HEK293 (cell line): ENCODE measurements around the gene MOB2.

Experiments used
- CTCF ChIA-PET: fragments of 350-600 bp; formaldehyde crosslinking; extraction: SDS; loops from one replicate; lab custom pipeline; 2021; ENCODE audit warnings: antibody characterized with exemption; lab: Yijun Ruan, JAX
- POLR2A ChIA-PET: fragments of 300-600 bp; formaldehyde crosslinking; extraction: SDS; loops from one replicate; lab custom pipeline; 2020; ENCODE audit warnings: antibody characterized with exemption, inconsistent platforms; lab: Yijun Ruan, JAX
- H3K27ac ChIP-seq: fragments of 200-500 bp; sonication (Bioruptor generic); 2 replicates; pipeline ENCODE4 v1.5.1; 2014; ENCODE audit warnings: low read depth, low read length, control low read depth, inconsistent platforms; ENCODE audit errors: extremely low read depth
- H3K36me3 ChIP-seq, 2 experiments: fragments of 200-500 bp in 1 of 2; sonication (Bioruptor generic) in 1 of 2; 1 replicate in 1 of 2; 2 replicates in 1 of 2; pipeline ENCODE4 v1.5.1; 2014 to 2017; ENCODE audit warnings: inconsistent platforms in 2 of 2, low read length in 2 of 2; ENCODE audit not compliant: control insufficient read depth in 2 of 2, insufficient read depth in 1 of 2
- H3K4me1 ChIP-seq: fragments of 200-500 bp; sonication (Bioruptor generic); 2 replicates; pipeline ENCODE4 v1.5.1; 2014; ENCODE audit warnings: mild to moderate bottlenecking, low read length, inconsistent platforms; ENCODE audit not compliant: control insufficient read depth, insufficient read depth
- H3K4me3 ChIP-seq: 2 replicates; pipeline ENCODE4 v1.5.1; 2011; ENCODE audit warnings: low read depth, mild to moderate bottlenecking, control low read depth, low read length, moderate library complexity
- H3K9me3 ChIP-seq: fragments of 200-500 bp; sonication (Bioruptor generic); 2 replicates; pipeline ENCODE4 v1.5.1; 2014; ENCODE audit warnings: low read depth, low read length, inconsistent platforms; ENCODE audit not compliant: control insufficient read depth, insufficient read depth
- MZF1 ChIP-seq: fragments of 450-650 bp; formaldehyde crosslinking; IDR thresholded peaks from 2 replicates; pipeline ENCODE4 v1.5.1; 2017; ENCODE audit warnings: missing biosample characterization, missing genetic modification characterization, borderline replicate concordance
- SCRT2 ChIP-seq: fragments of 450-650 bp; formaldehyde crosslinking; IDR thresholded peaks from 2 replicates; pipeline ENCODE4 v1.5.1; 2016; ENCODE audit warnings: missing biosample characterization, missing genetic modification characterization
- TRIM28 ChIP-seq: IDR thresholded peaks from 2 replicates; pipeline ENCODE4 v1.6.1; 2011; ENCODE audit warnings: low read length, control low read depth, borderline replicate concordance
- ZFP69B ChIP-seq: fragments of 450-650 bp; formaldehyde crosslinking; IDR thresholded peaks from 2 replicates; pipeline ENCODE4 v1.5.1; 2016; ENCODE audit warnings: missing biosample characterization, missing genetic modification characterization
- ZNF19 ChIP-seq: fragments of 450-650 bp; formaldehyde crosslinking; IDR thresholded peaks from 2 replicates; pipeline ENCODE4; 2016; ENCODE audit warnings: missing biosample characterization, missing genetic modification characterization, low read depth
- ZNF211 ChIP-seq: fragments of 450-650 bp; formaldehyde crosslinking; IDR thresholded peaks from 2 replicates; pipeline ENCODE4 v1.5.1; 2016; ENCODE audit warnings: low read depth, missing biosample characterization, missing genetic modification characterization
- ZNF274 ChIP-seq, 2 experiments: fragments of 200-500 bp in 1 of 2; fragments of 450-650 bp in 1 of 2; sonication (Bioruptor generic) in 1 of 2; formaldehyde crosslinking in 1 of 2; IDR thresholded peaks; 2 replicates each; pipeline versions ENCODE4 v1.5.1 to v1.6.1; 2014 to 2016; ENCODE audit warnings: borderline replicate concordance in 1 of 2, inconsistent platforms in 1 of 2, low read length in 1 of 2, missing biosample characterization in 1 of 2, missing genetic modification characterization in 1 of 2
- ZNF37A ChIP-seq: fragments of 450-650 bp; IDR thresholded peaks from 2 replicates; pipeline ENCODE4 v1.5.1; 2018; ENCODE audit warnings: missing biosample characterization, missing genetic modification characterization
- ZNF529 ChIP-seq: fragments of 450-650 bp; formaldehyde crosslinking; IDR thresholded peaks from 2 replicates; pipeline ENCODE4 v1.5.1; 2017; ENCODE audit warnings: missing genetic modification characterization, missing biosample characterization; ENCODE audit not compliant: insufficient replicate concordance
- ZNF629 ChIP-seq: fragments of 450-650 bp; formaldehyde crosslinking; IDR thresholded peaks from 2 replicates; pipeline ENCODE4 v1.5.1; 2017; ENCODE audit warnings: missing biosample characterization, missing genetic modification characterization
- ZNF785 ChIP-seq: fragments of 450-650 bp; formaldehyde crosslinking; IDR thresholded peaks from 2 replicates; pipeline ENCODE4 v1.5.1; 2016; ENCODE audit warnings: missing biosample characterization, missing genetic modification characterization
- ZNF843 ChIP-seq: fragments of 450-650 bp; formaldehyde crosslinking; IDR thresholded peaks from 2 replicates; pipeline ENCODE4 v1.5.1; 2016; ENCODE audit warnings: missing biosample characterization, missing genetic modification characterization
- TF ChIP-seq, protein P1 (sequence below): fragments of 450-650 bp; formaldehyde crosslinking; IDR thresholded peaks from 2 replicates; pipeline ENCODE4 v1.5.1; 2017; ENCODE audit warnings: missing biosample characterization, missing genetic modification characterization
- TF ChIP-seq, protein P2 (sequence below): fragments of 450-650 bp; formaldehyde crosslinking; conservative IDR thresholded peaks from 2 replicates; pipeline ENCODE4 v1.5.1; 2016; ENCODE audit warnings: low read depth, missing biosample characterization, missing genetic modification characterization
- TF ChIP-seq, protein P3 (sequence below): sonication (generic); formaldehyde crosslinking; IDR thresholded peaks from 2 replicates; pipeline ENCODE4 v1.8.1; 2022; ENCODE audit warnings: mild to moderate bottlenecking, moderate library complexity, missing genetic modification reagents
- TF ChIP-seq, protein P4 (sequence below): fragments of 450-650 bp; formaldehyde crosslinking; IDR thresholded peaks from 2 replicates; pipeline ENCODE4 v1.5.1; 2017; ENCODE audit warnings: missing biosample characterization, missing genetic modification characterization
- TF ChIP-seq, protein P5 (sequence below): fragments of 450-650 bp; formaldehyde crosslinking; IDR thresholded peaks from 2 replicates; pipeline ENCODE4 v1.5.1; 2016; ENCODE audit warnings: missing biosample characterization, missing genetic modification characterization
- TF ChIP-seq, protein P6 (sequence below): fragments of 450-650 bp; formaldehyde crosslinking; IDR thresholded peaks from 2 replicates; pipeline ENCODE4 v1.5.1; 2017; ENCODE audit warnings: missing biosample characterization, missing genetic modification characterization

Gene MOB2

DNA sequence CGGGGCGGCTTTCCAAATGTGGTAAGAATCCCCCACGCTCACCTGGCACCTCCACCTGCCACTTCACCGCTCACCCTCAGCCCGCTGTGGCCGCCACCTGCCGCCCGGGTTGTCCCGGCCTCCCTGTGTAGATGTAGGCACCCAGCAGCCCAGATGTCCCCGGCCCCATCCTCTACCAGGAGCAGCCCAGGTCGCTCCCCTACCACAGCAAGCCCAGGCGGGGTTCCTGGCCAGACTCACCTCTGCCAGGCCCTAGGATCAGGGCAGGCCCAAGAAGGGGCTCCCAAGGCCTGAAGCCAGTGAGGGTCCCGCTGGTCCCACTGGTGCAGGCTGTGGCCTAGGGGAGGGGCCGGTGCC, 27.4 kb downstream of the MOB2 start:
- peaks cover 0 to 47% of the 10 kb centered on the region in 2 experiments; a peak in 1 of 3 replicates for H3K36me3 ChIP-seq
- H3K4me3 ChIP-seq = no peak overlapping the region
- no peak overlapping the region for H3K27ac ChIP-seq
- TF ChIP-seq ZFP69B (tag by site-specific recombination) (no peak), ZNF529 (tag by site-specific recombination) (no peak), ZNF211 (tag by site-specific recombination) (no peak), ZNF274 (IDR thresholded peaks at IDR 0.05; ENCODE audit: low read length) (no peak), ZNF274 (tag by site-specific recombination; IDR thresholded peaks at IDR 0.05; ENCODE audit: borderline replicate concordance) (no peak), ZNF19 (no peak), MZF1 (no peak), ZNF37A (tag by site-specific recombination) (no peak), SCRT2 (tag by site-specific recombination) (no peak), TRIM28 (no peak), ZNF843 (tag by site-specific recombination) (no peak)
- TF ChIP-seq, protein P1, sequence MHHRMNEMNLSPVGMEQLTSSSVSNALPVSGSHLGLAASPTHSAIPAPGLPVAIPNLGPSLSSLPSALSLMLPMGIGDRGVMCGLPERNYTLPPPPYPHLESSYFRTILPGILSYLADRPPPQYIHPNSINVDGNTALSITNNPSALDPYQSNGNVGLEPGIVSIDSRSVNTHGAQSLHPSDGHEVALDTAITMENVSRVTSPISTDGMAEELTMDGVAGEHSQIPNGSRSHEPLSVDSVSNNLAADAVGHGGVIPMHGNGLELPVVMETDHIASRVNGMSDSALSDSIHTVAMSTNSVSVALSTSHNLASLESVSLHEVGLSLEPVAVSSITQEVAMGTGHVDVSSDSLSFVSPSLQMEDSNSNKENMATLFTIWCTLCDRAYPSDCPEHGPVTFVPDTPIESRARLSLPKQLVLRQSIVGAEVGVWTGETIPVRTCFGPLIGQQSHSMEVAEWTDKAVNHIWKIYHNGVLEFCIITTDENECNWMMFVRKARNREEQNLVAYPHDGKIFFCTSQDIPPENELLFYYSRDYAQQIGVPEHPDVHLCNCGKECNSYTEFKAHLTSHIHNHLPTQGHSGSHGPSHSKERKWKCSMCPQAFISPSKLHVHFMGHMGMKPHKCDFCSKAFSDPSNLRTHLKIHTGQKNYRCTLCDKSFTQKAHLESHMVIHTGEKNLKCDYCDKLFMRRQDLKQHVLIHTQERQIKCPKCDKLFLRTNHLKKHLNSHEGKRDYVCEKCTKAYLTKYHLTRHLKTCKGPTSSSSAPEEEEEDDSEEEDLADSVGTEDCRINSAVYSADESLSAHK = no peak
- TF ChIP-seq, protein P2, sequence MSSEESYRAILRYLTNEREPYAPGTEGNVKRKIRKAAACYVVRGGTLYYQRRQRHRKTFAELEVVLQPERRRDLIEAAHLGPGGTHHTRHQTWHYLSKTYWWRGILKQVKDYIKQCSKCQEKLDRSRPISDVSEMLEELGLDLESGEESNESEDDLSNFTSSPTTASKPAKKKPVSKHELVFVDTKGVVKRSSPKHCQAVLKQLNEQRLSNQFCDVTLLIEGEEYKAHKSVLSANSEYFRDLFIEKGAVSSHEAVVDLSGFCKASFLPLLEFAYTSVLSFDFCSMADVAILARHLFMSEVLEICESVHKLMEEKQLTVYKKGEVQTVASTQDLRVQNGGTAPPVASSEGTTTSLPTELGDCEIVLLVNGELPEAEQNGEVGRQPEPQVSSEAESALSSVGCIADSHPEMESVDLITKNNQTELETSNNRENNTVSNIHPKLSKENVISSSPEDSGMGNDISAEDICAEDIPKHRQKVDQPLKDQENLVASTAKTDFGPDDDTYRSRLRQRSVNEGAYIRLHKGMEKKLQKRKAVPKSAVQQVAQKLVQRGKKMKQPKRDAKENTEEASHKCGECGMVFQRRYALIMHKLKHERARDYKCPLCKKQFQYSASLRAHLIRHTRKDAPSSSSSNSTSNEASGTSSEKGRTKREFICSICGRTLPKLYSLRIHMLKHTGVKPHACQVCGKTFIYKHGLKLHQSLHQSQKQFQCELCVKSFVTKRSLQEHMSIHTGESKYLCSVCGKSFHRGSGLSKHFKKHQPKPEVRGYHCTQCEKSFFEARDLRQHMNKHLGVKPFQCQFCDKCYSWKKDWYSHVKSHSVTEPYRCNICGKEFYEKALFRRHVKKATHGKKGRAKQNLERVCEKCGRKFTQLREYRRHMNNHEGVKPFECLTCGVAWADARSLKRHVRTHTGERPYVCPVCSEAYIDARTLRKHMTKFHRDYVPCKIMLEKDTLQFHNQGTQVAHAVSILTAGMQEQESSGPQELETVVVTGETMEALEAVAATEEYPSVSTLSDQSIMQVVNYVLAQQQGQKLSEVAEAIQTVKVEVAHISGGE (tag by site-specific recombination) = no peak
- TF ChIP-seq, protein P3, sequence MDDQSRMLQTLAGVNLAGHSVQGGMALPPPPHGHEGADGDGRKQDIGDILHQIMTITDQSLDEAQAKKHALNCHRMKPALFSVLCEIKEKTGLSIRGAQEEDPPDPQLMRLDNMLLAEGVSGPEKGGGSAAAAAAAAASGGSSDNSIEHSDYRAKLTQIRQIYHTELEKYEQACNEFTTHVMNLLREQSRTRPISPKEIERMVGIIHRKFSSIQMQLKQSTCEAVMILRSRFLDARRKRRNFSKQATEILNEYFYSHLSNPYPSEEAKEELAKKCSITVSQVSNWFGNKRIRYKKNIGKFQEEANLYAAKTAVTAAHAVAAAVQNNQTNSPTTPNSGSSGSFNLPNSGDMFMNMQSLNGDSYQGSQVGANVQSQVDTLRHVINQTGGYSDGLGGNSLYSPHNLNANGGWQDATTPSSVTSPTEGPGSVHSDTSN (CRISPR knock-in tag) = no peak
- TF ChIP-seq, protein P4, sequence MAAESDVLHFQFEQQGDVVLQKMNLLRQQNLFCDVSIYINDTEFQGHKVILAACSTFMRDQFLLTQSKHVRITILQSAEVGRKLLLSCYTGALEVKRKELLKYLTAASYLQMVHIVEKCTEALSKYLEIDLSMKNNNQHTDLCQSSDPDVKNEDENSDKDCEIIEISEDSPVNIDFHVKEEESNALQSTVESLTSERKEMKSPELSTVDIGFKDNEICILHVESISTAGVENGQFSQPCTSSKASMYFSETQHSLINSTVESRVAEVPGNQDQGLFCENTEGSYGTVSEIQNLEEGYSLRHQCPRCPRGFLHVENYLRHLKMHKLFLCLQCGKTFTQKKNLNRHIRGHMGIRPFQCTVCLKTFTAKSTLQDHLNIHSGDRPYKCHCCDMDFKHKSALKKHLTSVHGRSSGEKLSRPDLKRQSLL (tag by site-specific recombination) = no peak
- no peaks in the 10 kb centered on the region for H3K4me1 ChIP-seq
- ChIA-PET POLR2A (no interaction called here), CTCF (interaction anchor here (1.0 kb wide), 1 partner anchor 57 kb away, joined by 5 read pairs; no protein-coding TSS in a partner anchor)
- H3K9me3 ChIP-seq = no peaks in the 10 kb centered on the region

DNA sequence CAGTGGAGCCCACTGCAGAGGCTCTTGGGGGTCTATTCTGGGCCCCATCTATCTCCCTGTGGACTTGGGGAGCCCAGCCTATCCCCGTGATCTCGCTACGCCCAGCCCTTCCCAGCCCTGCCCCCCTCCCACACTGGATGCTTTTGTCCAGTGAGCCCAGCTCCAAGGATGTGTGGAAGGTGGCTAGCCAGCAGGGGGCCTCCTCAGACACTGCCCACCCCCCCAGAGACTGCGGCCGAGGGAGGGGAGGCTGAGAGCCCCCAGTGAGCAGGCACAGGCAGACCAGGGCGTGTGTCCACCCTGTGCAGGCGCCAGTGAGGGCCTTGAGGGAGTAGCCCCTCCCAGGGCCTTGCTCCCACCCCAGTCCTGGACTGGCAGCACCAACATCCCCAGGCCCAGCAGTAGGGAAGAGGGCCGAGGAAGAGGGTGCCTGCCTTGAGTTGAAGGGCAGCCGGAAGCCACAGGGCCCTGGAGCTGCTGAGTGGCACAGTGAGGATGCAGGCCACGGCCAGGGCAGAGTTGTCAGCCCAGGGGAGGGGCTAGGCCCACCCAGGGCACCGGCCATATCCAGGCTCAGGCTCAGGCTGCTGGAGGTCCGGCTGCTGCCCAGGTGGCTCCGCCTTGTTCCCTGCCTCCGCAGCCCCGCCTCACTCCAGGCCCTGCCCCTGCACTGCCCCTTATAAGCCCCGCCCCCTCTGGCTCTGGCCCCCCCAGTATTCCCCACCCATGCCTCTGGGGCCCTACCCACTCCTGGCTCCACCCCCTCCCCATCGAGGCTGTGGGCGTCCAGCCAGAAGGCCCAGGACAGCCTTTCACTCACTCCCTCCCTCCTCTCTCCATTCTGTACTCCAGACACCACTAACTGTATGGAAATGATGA, 28.0 kb downstream of the MOB2 start:
- Histone ChIP-seq H3K4me1 (no peaks in the 10 kb centered on the region), H3K4me3 (no peak overlapping the region), H3K36me3 (peaks cover 0 to 52% of the 10 kb centered on the region in 2 experiments; a peak in 1 of 3 replicates), H3K27ac (no peak overlapping the region), H3K9me3 (no peaks in the 10 kb centered on the region)
- CTCF ChIA-PET = interaction anchor here (1.0 kb wide), 1 partner anchor 57 kb away, joined by 5 read pairs; no protein-coding TSS in a partner anchor
- POLR2A ChIA-PET = no interaction called here
- TF ChIP-seq TRIM28 (no peak), ZNF785 (tag by site-specific recombination) (no peak), ZNF529 (tag by site-specific recombination) (no peak), ZNF629 (no peak)
- TF ChIP-seq, protein P5, sequence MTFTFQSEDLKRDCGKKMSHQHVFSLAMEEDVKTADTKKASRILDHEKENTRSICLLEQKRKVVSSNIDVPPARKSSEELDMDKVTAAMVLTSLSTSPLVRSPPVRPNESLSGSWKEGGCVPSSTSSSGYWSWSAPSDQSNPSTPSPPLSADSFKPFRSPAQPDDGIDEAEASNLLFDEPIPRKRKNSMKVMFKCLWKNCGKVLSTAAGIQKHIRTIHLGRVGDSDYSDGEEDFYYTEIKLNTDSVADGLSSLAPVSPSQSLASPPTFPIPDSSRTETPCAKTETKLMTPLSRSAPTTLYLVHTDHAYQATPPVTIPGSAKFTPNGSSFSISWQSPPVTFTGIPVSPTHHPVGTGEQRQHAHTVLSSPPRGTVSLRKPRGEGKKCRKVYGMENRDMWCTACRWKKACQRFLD (tag by site-specific recombination) = no peak
- TF ChIP-seq, protein P6, sequence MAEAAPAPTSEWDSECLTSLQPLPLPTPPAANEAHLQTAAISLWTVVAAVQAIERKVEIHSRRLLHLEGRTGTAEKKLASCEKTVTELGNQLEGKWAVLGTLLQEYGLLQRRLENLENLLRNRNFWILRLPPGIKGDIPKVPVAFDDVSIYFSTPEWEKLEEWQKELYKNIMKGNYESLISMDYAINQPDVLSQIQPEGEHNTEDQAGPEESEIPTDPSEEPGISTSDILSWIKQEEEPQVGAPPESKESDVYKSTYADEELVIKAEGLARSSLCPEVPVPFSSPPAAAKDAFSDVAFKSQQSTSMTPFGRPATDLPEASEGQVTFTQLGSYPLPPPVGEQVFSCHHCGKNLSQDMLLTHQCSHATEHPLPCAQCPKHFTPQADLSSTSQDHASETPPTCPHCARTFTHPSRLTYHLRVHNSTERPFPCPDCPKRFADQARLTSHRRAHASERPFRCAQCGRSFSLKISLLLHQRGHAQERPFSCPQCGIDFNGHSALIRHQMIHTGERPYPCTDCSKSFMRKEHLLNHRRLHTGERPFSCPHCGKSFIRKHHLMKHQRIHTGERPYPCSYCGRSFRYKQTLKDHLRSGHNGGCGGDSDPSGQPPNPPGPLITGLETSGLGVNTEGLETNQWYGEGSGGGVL (tag by site-specific recombination) = no peak
